GM12892 (cell line): ENCODE measurements around the gene ZBTB12.

Experiments used
- POLR2A ChIP-seq: IDR thresholded peaks from 2 replicates; pipeline ENCODE4 v1.6.1; 2011; ENCODE audit warnings: low read depth, low read length, control low read depth
- TAF1 ChIP-seq: IDR thresholded peaks from 2 replicates; pipeline ENCODE4 v1.6.1; 2011; ENCODE audit warnings: low read depth, mild to moderate bottlenecking, control low read depth, low read length, borderline replicate concordance

DNA sequence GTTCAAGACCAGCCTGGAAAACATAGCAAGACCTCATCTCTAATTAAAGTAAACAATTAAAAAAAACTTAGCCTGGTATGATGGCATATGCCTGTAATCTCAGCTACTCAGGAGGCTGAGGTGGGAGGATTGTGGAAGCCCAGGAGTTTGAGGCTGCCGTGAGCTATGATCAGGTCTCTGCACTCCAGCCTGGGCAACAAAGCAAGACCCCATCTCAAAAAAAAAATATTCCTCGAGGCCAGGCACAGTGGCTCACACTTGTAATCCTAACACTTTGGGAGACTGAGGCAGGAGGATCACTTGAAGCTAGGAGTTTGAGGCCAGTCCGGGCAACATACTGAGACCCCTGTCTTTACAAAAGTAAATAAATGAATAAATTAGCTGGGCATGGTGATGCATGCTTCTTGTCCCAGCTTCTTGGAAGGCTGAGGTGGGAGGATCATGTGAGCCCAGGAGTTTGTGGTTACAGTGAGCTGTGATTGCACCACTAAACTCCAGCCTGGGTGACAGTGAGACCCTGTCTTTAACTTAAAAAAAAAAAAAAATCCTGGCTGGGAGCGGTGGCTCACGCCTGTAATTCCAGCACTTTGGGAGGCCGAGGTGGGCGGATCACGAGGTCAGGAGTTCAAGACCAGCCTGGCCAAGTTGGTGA, 16.3 kb upstream of the ZBTB12 start:
- no peak for TF ChIP-seq TAF1
- no peak for TF ChIP-seq POLR2A
